C4-2B (cell line): Measurements from ENCODE around the gene ZIC3.

Source experiments
- H3K27ac ChIP-seq: fragments of 450-650 bp; 2 replicates; pipeline ENCODE4 v1.5.1; 2017
- ZFX ChIP-seq: fragments of 450-650 bp; IDR thresholded peaks from 2 replicates; pipeline ENCODE4 v1.6.1; 2017
- TF ChIP-seq, protein P1 (sequence below): fragments of 450-650 bp; conservative IDR thresholded peaks from 2 replicates; pipeline ENCODE4 v1.5.1; 2017; ENCODE audit warnings: mild to moderate bottlenecking

Gene ZIC3

GRCh38 chrX:137565921-137566745, at the start of gene ZIC3:
ZIC3 (plus strand) TSS chrX:137566127; CDS start chrX:137566692, 565 bp downstream.
- TF ChIP-seq ZFX: no peak
- TF ChIP-seq, protein P1, sequence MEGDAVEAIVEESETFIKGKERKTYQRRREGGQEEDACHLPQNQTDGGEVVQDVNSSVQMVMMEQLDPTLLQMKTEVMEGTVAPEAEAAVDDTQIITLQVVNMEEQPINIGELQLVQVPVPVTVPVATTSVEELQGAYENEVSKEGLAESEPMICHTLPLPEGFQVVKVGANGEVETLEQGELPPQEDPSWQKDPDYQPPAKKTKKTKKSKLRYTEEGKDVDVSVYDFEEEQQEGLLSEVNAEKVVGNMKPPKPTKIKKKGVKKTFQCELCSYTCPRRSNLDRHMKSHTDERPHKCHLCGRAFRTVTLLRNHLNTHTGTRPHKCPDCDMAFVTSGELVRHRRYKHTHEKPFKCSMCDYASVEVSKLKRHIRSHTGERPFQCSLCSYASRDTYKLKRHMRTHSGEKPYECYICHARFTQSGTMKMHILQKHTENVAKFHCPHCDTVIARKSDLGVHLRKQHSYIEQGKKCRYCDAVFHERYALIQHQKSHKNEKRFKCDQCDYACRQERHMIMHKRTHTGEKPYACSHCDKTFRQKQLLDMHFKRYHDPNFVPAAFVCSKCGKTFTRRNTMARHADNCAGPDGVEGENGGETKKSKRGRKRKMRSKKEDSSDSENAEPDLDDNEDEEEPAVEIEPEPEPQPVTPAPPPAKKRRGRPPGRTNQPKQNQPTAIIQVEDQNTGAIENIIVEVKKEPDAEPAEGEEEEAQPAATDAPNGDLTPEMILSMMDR: no peak
- no peak within 1 kb of the TSS for H3K27ac ChIP-seq

GRCh38 chrX:137519459-137519858, 46.5 kb upstream of the ZIC3 start:
- no peak overlapping the region for H3K27ac ChIP-seq
- no peak for TF ChIP-seq ZFX
- TF ChIP-seq, protein P1: no peak

DNA sequence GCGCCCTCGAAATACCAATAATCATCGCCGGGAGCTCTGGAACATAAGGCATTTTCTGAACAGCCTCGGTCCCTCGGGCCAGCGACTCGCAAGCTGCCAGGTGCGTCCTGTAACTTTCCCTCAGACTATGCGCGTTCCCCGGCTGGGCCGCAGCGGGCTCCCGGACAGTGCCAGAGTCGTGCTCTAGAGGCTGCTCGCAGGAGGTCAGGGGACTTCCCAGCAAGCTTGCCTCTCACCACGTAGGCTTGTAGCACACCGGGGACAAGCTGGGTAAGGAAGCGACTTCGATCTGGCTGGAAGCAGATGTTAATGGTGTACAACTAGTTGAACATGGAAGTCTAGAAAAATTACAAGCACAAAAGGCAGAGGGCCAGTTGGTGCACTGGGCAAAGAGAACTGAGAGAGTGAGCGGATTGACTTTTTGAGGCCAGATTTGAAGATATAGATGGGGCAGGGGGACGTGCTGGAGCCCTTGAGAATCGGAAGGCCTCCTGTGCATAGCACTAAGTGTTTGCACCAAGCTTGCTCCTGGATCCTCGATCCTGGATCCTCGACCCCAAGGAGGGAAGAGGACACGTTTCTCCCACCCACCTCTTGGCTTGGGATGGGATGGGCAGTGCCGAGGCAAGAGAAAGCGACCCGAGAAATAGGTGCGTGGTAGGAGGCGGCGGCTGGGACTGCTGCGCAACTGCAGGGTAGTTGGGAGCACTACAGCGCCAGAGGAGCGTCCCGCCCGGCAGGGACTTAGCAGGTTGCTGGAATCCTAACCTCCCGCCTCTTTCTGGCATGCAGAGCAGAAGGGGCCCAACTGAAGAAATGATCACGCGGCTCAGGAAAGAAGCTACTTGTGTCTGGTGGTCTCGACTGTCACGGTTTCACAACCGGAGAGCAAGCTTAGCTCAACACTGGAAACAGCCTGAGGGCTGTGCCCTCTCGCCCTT, 19.9 kb upstream of the ZIC3 start:
- H3K27ac ChIP-seq: no peak overlapping the region
- TF ChIP-seq, protein P1: no peak
- TF ChIP-seq ZFX: no peak

DNA sequence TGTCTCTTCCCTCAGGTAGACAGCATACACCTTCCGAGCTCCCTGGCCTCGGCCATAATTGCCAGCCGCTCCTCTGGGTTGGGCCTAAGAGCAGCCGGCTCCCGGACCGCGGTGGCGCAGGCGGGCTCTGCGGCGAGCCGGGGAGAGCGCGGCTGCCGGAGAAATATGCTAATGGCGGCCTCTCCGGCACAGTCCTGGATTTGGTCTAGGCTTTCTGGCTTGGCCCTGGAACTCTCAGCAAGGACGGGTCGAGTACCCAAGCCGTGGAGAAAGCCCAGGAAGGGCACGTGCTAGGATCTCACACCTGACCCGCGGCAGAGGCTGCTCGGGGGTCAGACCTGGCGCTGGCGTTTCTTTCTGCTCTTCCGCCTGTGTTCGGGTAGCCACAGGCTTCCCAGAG, 18.6 kb upstream of the ZIC3 start:
- no peak for TF ChIP-seq ZFX
- TF ChIP-seq, protein P1: no peak
- no peak overlapping the region for H3K27ac ChIP-seq

DNA sequence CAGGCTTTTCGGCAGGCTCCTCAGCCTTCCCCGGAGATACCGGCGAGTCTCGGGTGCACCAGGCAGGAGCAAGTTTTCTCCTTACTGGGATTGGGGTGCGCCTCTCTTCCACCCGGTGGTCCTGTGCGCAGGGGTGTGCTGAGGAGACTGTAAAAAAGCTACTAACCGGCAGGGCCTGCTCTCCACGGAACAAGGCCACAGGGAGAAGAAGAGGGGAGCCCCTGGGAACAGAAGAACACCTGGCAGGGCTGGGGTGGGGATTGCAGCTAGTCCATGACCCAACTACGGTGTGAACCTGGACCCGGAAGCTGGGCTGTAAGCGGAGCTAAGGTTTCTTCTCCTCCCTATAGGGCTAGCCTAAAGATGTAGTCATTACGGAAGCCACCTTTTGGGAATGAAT, 17.7 kb upstream of the ZIC3 start:
- TF ChIP-seq, protein P1: no peak
- no peak for TF ChIP-seq ZFX

GRCh38 chrX:137549073-137549472, 16.9 kb upstream of the ZIC3 start:
- no peak overlapping the region for H3K27ac ChIP-seq
- no peak for TF ChIP-seq ZFX
- TF ChIP-seq, protein P1: no peak

More for the DNA sequence above, 17.7 kb upstream of the ZIC3 start:
- no peak overlapping the region for H3K27ac ChIP-seq
